DOHH2 (cell line): ENCODE data around the gene TSC22D1.

ENCODE experiments used
- EZH2phosphoT487 ChIP-seq: fragments of 200-600 bp; sonication (generic); IDR thresholded peaks from 2 replicates; pipeline ENCODE4 v1.6.1; 2017; ENCODE audit warnings: borderline replicate concordance, mild to moderate bottlenecking, antibody characterized with exemption, low read length, moderate library complexity, mixed read lengths
- TF ChIP-seq, protein P1 (sequence below): fragments of 200-600 bp; sonication (generic); IDR thresholded peaks from one replicate; pipeline ENCODE4 v1.5.1; 2014; ENCODE audit warnings: antibody characterized with exemption, mild to moderate bottlenecking, low read depth, low read length; ENCODE audit not compliant: poor library complexity, severe bottlenecking

DNA sequence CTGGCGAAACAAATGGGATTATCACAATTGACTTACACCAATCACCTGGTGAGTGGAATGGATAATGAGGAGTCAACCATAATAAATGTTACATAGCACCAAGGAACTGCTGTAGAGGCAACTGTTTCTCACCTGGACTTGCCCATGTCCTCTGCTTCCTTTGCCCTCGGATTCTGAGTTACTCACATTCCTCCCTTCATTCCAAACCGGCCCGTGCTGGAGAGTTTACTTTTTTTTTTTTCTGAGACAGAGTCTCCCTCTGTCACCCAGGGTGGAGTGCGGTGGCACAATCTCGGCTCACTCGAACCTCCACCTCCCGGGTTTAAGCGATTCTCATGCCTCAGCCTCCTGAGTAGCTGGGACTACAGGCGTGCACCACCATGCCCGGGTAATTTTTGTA, 41.5 kb upstream of the TSC22D1 start:
- TF ChIP-seq, protein P1, sequence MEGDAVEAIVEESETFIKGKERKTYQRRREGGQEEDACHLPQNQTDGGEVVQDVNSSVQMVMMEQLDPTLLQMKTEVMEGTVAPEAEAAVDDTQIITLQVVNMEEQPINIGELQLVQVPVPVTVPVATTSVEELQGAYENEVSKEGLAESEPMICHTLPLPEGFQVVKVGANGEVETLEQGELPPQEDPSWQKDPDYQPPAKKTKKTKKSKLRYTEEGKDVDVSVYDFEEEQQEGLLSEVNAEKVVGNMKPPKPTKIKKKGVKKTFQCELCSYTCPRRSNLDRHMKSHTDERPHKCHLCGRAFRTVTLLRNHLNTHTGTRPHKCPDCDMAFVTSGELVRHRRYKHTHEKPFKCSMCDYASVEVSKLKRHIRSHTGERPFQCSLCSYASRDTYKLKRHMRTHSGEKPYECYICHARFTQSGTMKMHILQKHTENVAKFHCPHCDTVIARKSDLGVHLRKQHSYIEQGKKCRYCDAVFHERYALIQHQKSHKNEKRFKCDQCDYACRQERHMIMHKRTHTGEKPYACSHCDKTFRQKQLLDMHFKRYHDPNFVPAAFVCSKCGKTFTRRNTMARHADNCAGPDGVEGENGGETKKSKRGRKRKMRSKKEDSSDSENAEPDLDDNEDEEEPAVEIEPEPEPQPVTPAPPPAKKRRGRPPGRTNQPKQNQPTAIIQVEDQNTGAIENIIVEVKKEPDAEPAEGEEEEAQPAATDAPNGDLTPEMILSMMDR, result no peak
- no peak for TF ChIP-seq EZH2phosphoT487
